MM.1S (cell line): ENCODE measurements around the gene SMOC1.

Source experiments
- DNase-seq: peaks from one replicate; pipeline ENCODE4 v3.0.0-alpha.2; 2015
- H2AFZ ChIP-seq: fragments of 300-600 bp; sonication (generic); 2 replicates; pipeline ENCODE4 v1.6.0; 2016; ENCODE audit warnings: antibody characterized with exemption, low read length
- H3F3A ChIP-seq: fragments of 300-600 bp; sonication (generic); 2 replicates; pipeline ENCODE4 v1.6.1; 2016; ENCODE audit warnings: mild to moderate bottlenecking, antibody characterized with exemption, low read length, moderate library complexity, mixed read lengths; ENCODE audit not compliant: insufficient read depth
- H3K27ac ChIP-seq: fragments of 300-600 bp; sonication (generic); 2 replicates; pipeline ENCODE4 v1.5.1; 2016; ENCODE audit warnings: mild to moderate bottlenecking, low read length
- H3K27me3 ChIP-seq: fragments of 300-600 bp; sonication (generic); replicated peaks from 2 replicates; pipeline ENCODE4 v1.6.0; 2016; ENCODE audit warnings: low read length; ENCODE audit not compliant: insufficient read depth
- H3K36me3 ChIP-seq: fragments of 300-600 bp; sonication (generic); replicated peaks from 2 replicates; pipeline ENCODE4 v1.6.1; 2016; ENCODE audit warnings: mild to moderate bottlenecking, low read length, mixed read lengths; ENCODE audit not compliant: insufficient read depth
- H3K4me1 ChIP-seq: fragments of 300-600 bp; sonication (generic); 2 replicates; pipeline ENCODE4 v1.6.1; 2016; ENCODE audit warnings: low read length, mixed read lengths
- H3K4me2 ChIP-seq: fragments of 300-600 bp; sonication (generic); 2 replicates; pipeline ENCODE4 v1.6.0; 2016; ENCODE audit warnings: low read depth, low read length
- H3K4me3 ChIP-seq: fragments of 300-600 bp; sonication (generic); 2 replicates; pipeline ENCODE4 v1.5.1; 2016; ENCODE audit warnings: low read length, mixed read lengths
- H3K79me2 ChIP-seq: fragments of 300-600 bp; sonication (generic); 2 replicates; pipeline ENCODE4 v1.6.1; 2016; ENCODE audit warnings: mixed run types, low read length, mixed read lengths
- H3K9ac ChIP-seq: fragments of 300-600 bp; sonication (generic); 2 replicates; pipeline ENCODE4 v1.6.1; 2016; ENCODE audit warnings: low read length, mixed read lengths
- H3K9me2 ChIP-seq: fragments of 300-600 bp; sonication (generic); replicated peaks from 2 replicates; pipeline ENCODE4 v1.6.1; 2016; ENCODE audit warnings: mild to moderate bottlenecking, low read length, mixed read lengths; ENCODE audit not compliant: insufficient read depth
- H3K9me3 ChIP-seq: fragments of 300-600 bp; sonication (generic); replicated peaks from 2 replicates; pipeline ENCODE4 v1.6.1; 2016; ENCODE audit warnings: mild to moderate bottlenecking, low read length, mixed read lengths; ENCODE audit not compliant: insufficient read depth
- H4K20me1 ChIP-seq: fragments of 300-600 bp; sonication (generic); 2 replicates; pipeline ENCODE4 v1.6.1; 2016; ENCODE audit warnings: mild to moderate bottlenecking, low read length, moderate library complexity, mixed read lengths; ENCODE audit not compliant: insufficient read depth
- CTCF ChIP-seq: fragments of 300-600 bp; sonication (generic); IDR thresholded peaks from 2 replicates; pipeline ENCODE4 v1.5.1; 2016; ENCODE audit warnings: antibody characterized with exemption, low read length, mixed read lengths
- EZH2 ChIP-seq: fragments of 300-600 bp; sonication (generic); optimal IDR thresholded peaks from 2 replicates; pipeline ENCODE3; 2017; ENCODE audit warnings: low read depth, mild to moderate bottlenecking, antibody characterized with exemption, low read length, mixed read lengths
- EZH2phosphoT487 ChIP-seq: fragments of 300-600 bp; sonication (generic); IDR thresholded peaks from 2 replicates; pipeline ENCODE4 v1.6.1; 2018; ENCODE audit warnings: antibody characterized with exemption, low read length

SMOC1 gene

GRCh38 chr14:69913686-69914085 is 34.5 kb downstream of the SMOC1 start:
- no peak overlapping the region for H3K27ac ChIP-seq
- no peak overlapping the region for H3K9ac ChIP-seq
- H4K20me1 ChIP-seq: no peaks in the 10 kb centered on the region
- no peak overlapping the region for H3K4me2 ChIP-seq
- H3K36me3 ChIP-seq: no peaks in the 10 kb centered on the region
- TF ChIP-seq CTCF (no peak), EZH2phosphoT487 (no peak), EZH2 (no peak)
- no peaks in the 10 kb centered on the region for H3K27me3 ChIP-seq
- no peak for DNase-seq
- H2AFZ ChIP-seq: no peak overlapping the region
- H3K4me1 ChIP-seq: 0 out of 2 replicates have a peak, but pooled peaks cover 7% of the 10 kb centered on the region
- 0 out of 2 replicates have a peak, but pooled peaks cover 5% of the 10 kb centered on the region for H3F3A ChIP-seq
- no peaks in the 10 kb centered on the region for H3K9me3 ChIP-seq
- no peak overlapping the region for H3K4me3 ChIP-seq
- no peaks in the 10 kb centered on the region for H3K9me2 ChIP-seq
- peaks cover 48% of the 10 kb centered on the region for H3K79me2 ChIP-seq

GRCh38 chr14:69916396-69916795 is 37.2 kb downstream of the SMOC1 start:
- Histone ChIP-seq H3K4me1 (no peaks in the 10 kb centered on the region), H4K20me1 (no peaks in the 10 kb centered on the region), H3K9ac (no peak overlapping the region), H3K9me3 (no peaks in the 10 kb centered on the region), H2AFZ (no peak overlapping the region), H3K27me3 (no peaks in the 10 kb centered on the region), H3K27ac (no peak overlapping the region), H3K79me2 (peaks cover 22% of the 10 kb centered on the region), H3K4me2 (no peak overlapping the region), H3K9me2 (no peaks in the 10 kb centered on the region), H3F3A (no peaks in the 10 kb centered on the region), H3K4me3 (no peak overlapping the region), H3K36me3 (no peaks in the 10 kb centered on the region)
- DNase-seq: no peak
- TF ChIP-seq EZH2phosphoT487 (no peak), CTCF (no peak), EZH2 (no peak)

GRCh38 chr14:69917287-69917686 is 38.1 kb downstream of the SMOC1 start:
- H3K27me3 ChIP-seq: no peaks in the 10 kb centered on the region
- H3K4me3 ChIP-seq: no peak overlapping the region
- no peak overlapping the region for H3K27ac ChIP-seq
- H3K79me2 ChIP-seq: peaks cover 14% of the 10 kb centered on the region
- no peak overlapping the region for H3K9ac ChIP-seq
- no peak for TF ChIP-seq EZH2phosphoT487
- TF ChIP-seq EZH2: no peak
- no peak for TF ChIP-seq CTCF
- H2AFZ ChIP-seq: no peak overlapping the region
- H3K9me2 ChIP-seq: no peaks in the 10 kb centered on the region
- H3K36me3 ChIP-seq: no peaks in the 10 kb centered on the region
- H3K4me1 ChIP-seq: no peaks in the 10 kb centered on the region
- no peak for DNase-seq
- H3F3A ChIP-seq: no peaks in the 10 kb centered on the region
- H3K4me2 ChIP-seq: no peak overlapping the region
- H3K9me3 ChIP-seq: no peaks in the 10 kb centered on the region
- no peaks in the 10 kb centered on the region for H4K20me1 ChIP-seq

GRCh38 chr14:69919815-69920214 is 40.6 kb downstream of the SMOC1 start:
- H3K27ac ChIP-seq: no peak overlapping the region
- H2AFZ ChIP-seq: no peak overlapping the region
- no peaks in the 10 kb centered on the region for H3F3A ChIP-seq
- H3K9me3 ChIP-seq: no peaks in the 10 kb centered on the region
- no peaks in the 10 kb centered on the region for H4K20me1 ChIP-seq
- no peak overlapping the region for H3K9ac ChIP-seq
- TF ChIP-seq EZH2: no peak
- no peak for TF ChIP-seq EZH2phosphoT487
- no peak for TF ChIP-seq CTCF
- H3K9me2 ChIP-seq: no peaks in the 10 kb centered on the region
- no peak for DNase-seq
- no peak overlapping the region for H3K4me2 ChIP-seq
- H3K36me3 ChIP-seq: no peaks in the 10 kb centered on the region
- H3K4me1 ChIP-seq: no peaks in the 10 kb centered on the region
- H3K27me3 ChIP-seq: no peaks in the 10 kb centered on the region
- H3K4me3 ChIP-seq: no peak overlapping the region
- peaks cover 8% of the 10 kb centered on the region; the same call in 1 of the 2 replicates for H3K79me2 ChIP-seq
